A549 (cell line): ENCODE measurements around the gene TALDO1. TPM values are rescaled to one million over a fixed set of nuclear protein-coding genes. Genes with fewer than 3 reads are reported as not detected.

Source experiments
- ATAC-seq, 2 experiments: fragments of 200-7000 bp in 1 of 2; fragments of >200 bp in 1 of 2; cut with Nextera tagmentation in 1 of 2; cut with Tn5 transposase in 1 of 2; 3 replicates each; pipeline versions ENCODE4 v1.8.0 to v1.9.1; 2018 to 2020; ENCODE audit warnings: mild to moderate bottlenecking in 1 of 2, moderate library complexity in 1 of 2
- CTCF ChIA-PET: fragments of 300-600 bp; sonication (Branson Sonifier 250); formaldehyde crosslinking; extraction: SDS; loops from one replicate; lab custom pipeline; 2021; ENCODE audit warnings: antibody characterized with exemption, inconsistent platforms; lab: Yijun Ruan, JAX
- POLR2A ChIA-PET: fragments of 350-600 bp; formaldehyde crosslinking; extraction: SDS; loops from one replicate; lab custom pipeline; 2021; ENCODE audit warnings: antibody characterized with exemption, inconsistent platforms; lab: Yijun Ruan, JAX
- DNase-seq, 2 experiments: peaks; one replicate each; pipeline versions ENCODE4 v3.0.0 to v3.0.0-alpha.2; 2011 to 2016; ENCODE audit warnings: low read depth in 1 of 2, low spot score in 1 of 2
- FAIRE-seq: peaks from 2 replicates; lab custom pipeline; 2011; peaks lifted over from hg19 to GRCh38; lab: Jason Lieb, UNC
- H3K27ac ChIP-seq, 2 experiments: fragments of >200 bp; sonication (Bioruptor Twin); formaldehyde crosslinking; 3 replicates each; pipeline ENCODE4 v1.5.1; 2016 to 2017
- H3K4me1 ChIP-seq: fragments of >200 bp; sonication (Bioruptor Twin); formaldehyde crosslinking; 3 replicates; pipeline ENCODE4 v1.6.1; 2016
- H3K4me2 ChIP-seq: fragments of >200 bp; sonication (Bioruptor Twin); formaldehyde crosslinking; 3 replicates; pipeline ENCODE4 v1.6.1; 2016
- H3K4me3 ChIP-seq: fragments of >200 bp; sonication (Bioruptor Twin); formaldehyde crosslinking; 3 replicates; pipeline ENCODE4 v1.5.1; 2016
- H3K9me3 ChIP-seq: fragments of >200 bp; sonication (Bioruptor Twin); formaldehyde crosslinking; 3 replicates; pipeline ENCODE4 v1.6.1; 2016
- BHLHE40 ChIP-seq: IDR thresholded peaks from 2 replicates; pipeline ENCODE4 v1.6.1; 2012; ENCODE audit warnings: low read depth, low read length, inconsistent platforms
- CBX2 ChIP-seq: fragments of 200-600 bp; sonication (generic); IDR thresholded peaks from 2 replicates; pipeline ENCODE4 v1.6.1; 2016; ENCODE audit warnings: low read depth, mild to moderate bottlenecking, borderline replicate concordance
- CHD4 ChIP-seq: fragments of 200-600 bp; sonication (generic); IDR thresholded peaks from 2 replicates; pipeline ENCODE4 v1.6.1; 2016; ENCODE audit warnings: antibody characterized with exemption, mild to moderate bottlenecking, borderline replicate concordance
- ESRRA ChIP-seq: fragments of 150-350 bp; IDR thresholded peaks from 2 replicates; pipeline ENCODE4 v1.6.1; 2014; ENCODE audit warnings: mild to moderate bottlenecking, low read length, borderline replicate concordance
- GATA3 ChIP-seq: IDR thresholded peaks from 2 replicates; pipeline ENCODE4 v1.6.1; 2012; ENCODE audit warnings: borderline replicate concordance
- JUN ChIP-seq, 2 experiments: fragments of >200 bp; sonication (Bioruptor Twin); formaldehyde crosslinking; IDR thresholded peaks; 2 replicates in 1 of 2; 3 replicates in 1 of 2; pipeline ENCODE4 v1.6.1; 2016 to 2017
- JUNB ChIP-seq: fragments of >200 bp; sonication (Bioruptor Twin); formaldehyde crosslinking; IDR thresholded peaks from 2 replicates; pipeline ENCODE4 v1.6.1; 2016
- KDM5A ChIP-seq: fragments of 200-600 bp; sonication (generic); IDR thresholded peaks from 2 replicates; pipeline ENCODE4 v1.6.1; 2016; ENCODE audit warnings: antibody characterized with exemption, mild to moderate bottlenecking
- MYC ChIP-seq: IDR thresholded peaks from 2 replicates; pipeline ENCODE4 v1.6.1; 2012; ENCODE audit warnings: mild to moderate bottlenecking, inconsistent platforms, low read length, improper control_type of control experiment, borderline replicate concordance
- PHF8 ChIP-seq: fragments of 200-600 bp; sonication (generic); IDR thresholded peaks from 2 replicates; pipeline ENCODE4 v1.6.1; 2016; ENCODE audit warnings: low read depth, mild to moderate bottlenecking, antibody characterized with exemption, moderate library complexity, borderline replicate concordance
- RCOR1 ChIP-seq: fragments of 150-350 bp; IDR thresholded peaks from 2 replicates; pipeline ENCODE4 v1.6.1; 2014; ENCODE audit warnings: antibody characterized with exemption, low read length, low read depth
- RFX5 ChIP-seq: fragments of 450-650 bp; IDR thresholded peaks from 2 replicates; pipeline ENCODE4 v1.7.1; 2014; ENCODE audit warnings: antibody characterized with exemption, mild to moderate bottlenecking, moderate library complexity
- SMC3 ChIP-seq: fragments of >200 bp; sonication (Bioruptor Twin); formaldehyde crosslinking; IDR thresholded peaks from 3 replicates; pipeline ENCODE4 v1.6.1; 2018; ENCODE audit warnings: inconsistent platforms
- TP53 ChIP-seq: fragments of 250-450 bp; sonication (Bioruptor Pico); IDR thresholded peaks from 2 replicates; pipeline ENCODE4 v1.5.0; 2021; ENCODE audit warnings: mild to moderate bottlenecking, moderate library complexity
- ZFP36 ChIP-seq: fragments of 450-650 bp; IDR thresholded peaks from 2 replicates; pipeline ENCODE4 v1.6.1; 2014; ENCODE audit warnings: borderline replicate concordance; ENCODE audit not compliant: partially characterized antibody
- ZSCAN20 ChIP-seq: fragments of 250-450 bp; sonication (Bioruptor Pico); IDR thresholded peaks from 2 replicates; pipeline ENCODE4 v1.8.0; 2022; ENCODE audit warnings: mild to moderate bottlenecking, moderate library complexity
- WGBS: methylation state at CpG from one replicate; pipeline ENCODE4 v1.1.6; 2017; ENCODE audit errors: missing lambda C conversion rate; 5-methylcytosine and 5-hydroxymethylcytosine counted together
- polyA plus RNA-seq, 4 experiments: library from polyadenylated mRNA; depleted of rRNA in 3 of 4; stranded (reverse); fragments of >200 nt; fragmentation: RNase III in 1 of 4; extraction: RNeasy Plus Mini Kit Qiagen cat#74134 plus additional on column Dnase treatment in 1 of 4; gene quantifications; 2 replicates in 3 of 4; 3 replicates in 1 of 4; pipeline ENCODE4 v1.2.3, GENCODE V29; 2011 to 2017
- TF ChIP-seq, protein P1 (sequence below): fragments of 450-650 bp; IDR thresholded peaks from 2 replicates; pipeline ENCODE4 v1.6.1; 2014; ENCODE audit warnings: antibody characterized with exemption
- TF ChIP-seq, protein P2 (sequence below): IDR thresholded peaks from 2 replicates; pipeline ENCODE4 v1.6.1; 2012
- TF ChIP-seq, protein P3 (sequence below): IDR thresholded peaks from 2 replicates; pipeline ENCODE4 v1.6.1; 2012
- TF ChIP-seq, protein P4 (sequence below): fragments of 200-600 bp; sonication (generic); IDR thresholded peaks from 2 replicates; pipeline ENCODE4 v1.6.1; 2016; ENCODE audit warnings: antibody characterized with exemption, mild to moderate bottlenecking, moderate library complexity

Gene TALDO1
- polyA plus RNA-seq, 2 of the 4 experiments (the other 2 are of a cell fraction): 287 to 391 TPM

DNA sequence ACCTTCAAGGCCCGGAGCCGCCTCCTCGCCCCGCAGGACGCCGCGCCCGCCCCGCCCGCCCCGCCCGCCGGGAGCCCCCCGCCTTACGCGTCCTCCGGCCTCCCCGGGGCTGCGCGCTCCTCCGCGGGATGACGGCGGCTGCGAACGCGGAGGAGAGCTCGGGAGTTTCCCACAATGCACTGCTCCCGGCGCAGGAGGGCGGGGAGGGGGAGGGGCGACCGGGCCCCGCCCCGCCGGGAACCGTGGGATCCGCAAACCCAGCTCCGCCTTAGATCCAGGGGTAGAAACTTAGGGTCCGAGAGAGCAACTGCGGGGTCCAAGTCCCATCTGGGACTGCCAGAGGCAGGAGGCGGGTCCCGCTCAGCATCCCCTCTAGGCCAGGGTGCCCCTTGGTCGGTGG is 42.7 kb downstream of the TALDO1 start, which contains the start of gene CEND1:
TSS of gene CEND1 (minus strand) at position 148 of the 400 bp plus-strand sequence. CDS start 1,514 bp downstream, outside the sequence.
- FAIRE-seq (no peak), DNase-seq (peak; percentile 44 to 57)
- peak within 1 kb of the TSS; percentile 77 for H3K4me2 ChIP-seq
- H3K9me3 ChIP-seq: no peaks in the 10 kb centered on the region
- ChIA-PET CTCF (interaction anchor here (0.6 to 1.6 kb wide), 5 partner anchors 9 to 17 kb away, joined by 3 to 4 read pairs (median 4); no protein-coding TSS in a partner anchor), POLR2A (interaction anchor here (1.1 to 2.1 kb wide), 4 partner anchors 11 to 29 kb away, joined by 3 to 9 read pairs (median 4); partner anchors contain the start of gene RPLP2)
- H3K4me3 ChIP-seq: peak within 1 kb of the TSS; percentile 37
- TF ChIP-seq BHLHE40 (no peak), TP53 (no peak)
- TF ChIP-seq, all 56 proteins: peak for 0
- Histone ChIP-seq H3K4me1 (peaks cover 29% of the 10 kb centered on the region), H3K27ac (peak within 1 kb of the TSS in 1 of 2 experiments; percentile 72; a peak in 3 of 6 replicates)
- ATAC-seq: peak in 1 of 2 experiments; percentile 27; a peak in 3 of 6 replicates
- WGBS: 26% methylated on average over 11 of the region's 44 CpGs

DNA sequence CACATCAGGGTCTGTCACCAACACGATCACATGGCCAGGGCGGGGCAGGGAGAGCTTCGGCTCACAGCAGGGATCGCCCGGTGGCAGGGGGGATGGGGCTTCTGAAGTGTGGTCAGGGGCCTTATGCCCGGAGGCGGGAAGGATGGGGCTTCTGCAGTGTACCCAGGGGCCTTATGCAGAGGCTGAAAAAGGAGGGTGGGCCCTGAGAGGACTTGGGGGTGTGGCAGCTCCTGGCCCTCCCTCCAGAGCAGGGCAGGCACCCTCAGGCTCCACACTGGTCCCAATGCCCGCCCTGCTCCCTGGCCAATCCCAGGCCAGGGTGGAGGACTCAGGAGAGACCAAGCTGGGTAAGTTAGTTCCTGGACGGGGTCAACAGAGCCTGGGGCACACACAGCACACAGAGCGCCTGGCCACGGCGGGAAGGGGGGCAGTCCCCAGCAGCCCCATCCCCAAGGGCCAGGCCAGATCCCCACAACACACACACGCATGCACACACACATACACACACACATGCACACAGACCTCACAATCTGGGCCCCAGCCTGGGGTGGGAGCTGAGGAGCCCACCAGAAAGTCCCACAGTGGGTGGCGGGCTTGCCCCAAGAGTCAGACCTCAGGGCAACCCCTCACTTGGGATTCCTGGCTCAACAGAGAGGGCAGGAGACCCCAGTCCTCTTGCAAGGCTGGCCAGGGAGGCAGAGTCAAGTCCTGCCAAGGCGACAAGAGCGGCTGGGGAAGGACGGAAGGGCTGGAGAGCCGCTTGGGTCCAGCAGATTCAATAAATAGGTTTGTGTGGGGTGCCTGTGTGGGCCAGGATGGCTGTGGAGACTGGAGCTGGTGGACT is 43.7 kb downstream of the TALDO1 start:
- DNase-seq (peak in 1 of 2 experiments; percentile 74), FAIRE-seq (no peak), ATAC-seq (peak; percentile 36 to 83)
- no peak overlapping the region for H3K4me3 ChIP-seq
- peak overlapping the region in 1 of 2 experiments; percentile 72; a peak in 1 of 6 replicates for H3K27ac ChIP-seq
- H3K9me3 ChIP-seq: no peaks in the 10 kb centered on the region
- WGBS: 59% methylated on average over 18 of the region's 18 CpGs
- peaks cover 39% of the 10 kb centered on the region for H3K4me1 ChIP-seq
- CTCF ChIA-PET: interaction anchor here (0.6 to 1.6 kb wide), 3 partner anchors 8 to 16 kb away, joined by 4 read pairs; no protein-coding TSS in a partner anchor
- H3K4me2 ChIP-seq: peak overlapping the region; percentile 77
- POLR2A ChIA-PET: interaction anchor here (1.3 to 2.1 kb wide), 4 partner anchors 12 to 18 kb away, joined by 3 to 9 read pairs (median 4); partner anchors contain the start of genes GATD1 and RPLP2
- TF ChIP-seq, protein P1, sequence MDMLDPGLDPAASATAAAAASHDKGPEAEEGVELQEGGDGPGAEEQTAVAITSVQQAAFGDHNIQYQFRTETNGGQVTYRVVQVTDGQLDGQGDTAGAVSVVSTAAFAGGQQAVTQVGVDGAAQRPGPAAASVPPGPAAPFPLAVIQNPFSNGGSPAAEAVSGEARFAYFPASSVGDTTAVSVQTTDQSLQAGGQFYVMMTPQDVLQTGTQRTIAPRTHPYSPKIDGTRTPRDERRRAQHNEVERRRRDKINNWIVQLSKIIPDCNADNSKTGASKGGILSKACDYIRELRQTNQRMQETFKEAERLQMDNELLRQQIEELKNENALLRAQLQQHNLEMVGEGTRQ: 0 out of 2 replicates have a peak, but pooled peaks have one; percentile 33
- TF ChIP-seq, protein P2, sequence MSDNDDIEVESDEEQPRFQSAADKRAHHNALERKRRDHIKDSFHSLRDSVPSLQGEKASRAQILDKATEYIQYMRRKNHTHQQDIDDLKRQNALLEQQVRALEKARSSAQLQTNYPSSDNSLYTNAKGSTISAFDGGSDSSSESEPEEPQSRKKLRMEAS: no peak; the same call in 1 of the 2 replicates
- TF ChIP-seq JUN (IDR thresholded peaks at IDR 0.05): peak in 1 of 2 experiments; percentile 24; a peak in 1 of 5 replicates
- TF ChIP-seq, protein P3, sequence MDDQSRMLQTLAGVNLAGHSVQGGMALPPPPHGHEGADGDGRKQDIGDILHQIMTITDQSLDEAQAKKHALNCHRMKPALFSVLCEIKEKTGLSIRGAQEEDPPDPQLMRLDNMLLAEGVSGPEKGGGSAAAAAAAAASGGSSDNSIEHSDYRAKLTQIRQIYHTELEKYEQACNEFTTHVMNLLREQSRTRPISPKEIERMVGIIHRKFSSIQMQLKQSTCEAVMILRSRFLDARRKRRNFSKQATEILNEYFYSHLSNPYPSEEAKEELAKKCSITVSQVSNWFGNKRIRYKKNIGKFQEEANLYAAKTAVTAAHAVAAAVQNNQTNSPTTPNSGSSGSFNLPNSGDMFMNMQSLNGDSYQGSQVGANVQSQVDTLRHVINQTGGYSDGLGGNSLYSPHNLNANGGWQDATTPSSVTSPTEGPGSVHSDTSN: no peak; the same call in 1 of the 2 replicates

DNA sequence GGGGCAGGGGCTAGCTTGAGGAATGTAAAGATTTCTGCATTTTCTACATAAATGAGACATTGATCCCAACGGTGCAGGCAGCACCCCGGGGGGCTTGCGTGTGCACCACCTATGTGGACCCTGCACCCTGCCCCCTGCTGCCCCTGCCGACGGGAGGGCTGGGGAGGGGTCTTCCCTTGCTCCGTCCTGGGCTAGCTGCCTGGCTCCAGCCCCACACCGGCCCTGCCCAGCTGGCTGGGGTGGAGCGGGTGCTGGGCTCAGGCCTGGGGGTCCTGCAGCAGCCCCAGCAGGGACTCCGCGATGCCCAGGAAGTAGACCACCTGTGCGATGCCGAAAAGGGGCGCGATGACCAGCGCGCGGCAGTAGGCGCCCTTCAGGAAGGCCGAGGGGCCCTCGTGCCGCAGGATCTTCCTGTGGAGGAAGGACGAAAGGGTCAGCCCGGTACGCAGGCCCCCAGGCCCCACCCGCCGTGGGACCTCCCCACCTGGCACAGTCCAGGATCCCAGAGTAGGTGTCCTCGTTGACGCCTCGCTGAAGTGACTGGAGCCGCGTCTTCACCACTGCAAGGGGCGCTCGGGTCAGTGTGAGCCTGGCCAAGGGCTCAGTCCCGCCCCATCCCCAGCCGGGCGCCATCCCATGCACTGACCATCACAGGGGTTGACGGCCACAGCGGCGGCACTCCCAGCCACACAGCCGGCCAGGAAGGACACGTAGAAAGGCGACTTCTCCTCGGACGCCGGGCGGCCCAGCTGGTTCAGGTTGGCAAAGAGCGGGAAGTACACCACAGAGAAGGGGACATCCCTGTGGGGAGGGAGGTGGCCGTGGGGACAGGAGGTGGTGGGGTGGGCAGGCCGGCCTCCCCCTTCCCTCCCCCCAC is 44.6 kb downstream of the TALDO1 start:
- Histone ChIP-seq H3K4me1 (peaks cover 48% of the 10 kb centered on the region), H3K27ac (no peak overlapping the region), H3K9me3 (no peaks in the 10 kb centered on the region), H3K4me3 (no peak overlapping the region), H3K4me2 (no peak overlapping the region)
- TF ChIP-seq KDM5A (no peak), PHF8 (no peak), SMC3 (no peak), GATA3 (no peak), JUNB (no peak), RCOR1 (no peak), ZFP36 (no peak), ZSCAN20 (CRISPR knock-in tag) (no peak), MYC (no peak), CBX2 (no peak), RFX5 (no peak), TP53 (no peak), JUN (IDR thresholded peaks at IDR 0.05) (no peak), CHD4 (no peak), ESRRA (no peak)
- TF ChIP-seq, protein P4, sequence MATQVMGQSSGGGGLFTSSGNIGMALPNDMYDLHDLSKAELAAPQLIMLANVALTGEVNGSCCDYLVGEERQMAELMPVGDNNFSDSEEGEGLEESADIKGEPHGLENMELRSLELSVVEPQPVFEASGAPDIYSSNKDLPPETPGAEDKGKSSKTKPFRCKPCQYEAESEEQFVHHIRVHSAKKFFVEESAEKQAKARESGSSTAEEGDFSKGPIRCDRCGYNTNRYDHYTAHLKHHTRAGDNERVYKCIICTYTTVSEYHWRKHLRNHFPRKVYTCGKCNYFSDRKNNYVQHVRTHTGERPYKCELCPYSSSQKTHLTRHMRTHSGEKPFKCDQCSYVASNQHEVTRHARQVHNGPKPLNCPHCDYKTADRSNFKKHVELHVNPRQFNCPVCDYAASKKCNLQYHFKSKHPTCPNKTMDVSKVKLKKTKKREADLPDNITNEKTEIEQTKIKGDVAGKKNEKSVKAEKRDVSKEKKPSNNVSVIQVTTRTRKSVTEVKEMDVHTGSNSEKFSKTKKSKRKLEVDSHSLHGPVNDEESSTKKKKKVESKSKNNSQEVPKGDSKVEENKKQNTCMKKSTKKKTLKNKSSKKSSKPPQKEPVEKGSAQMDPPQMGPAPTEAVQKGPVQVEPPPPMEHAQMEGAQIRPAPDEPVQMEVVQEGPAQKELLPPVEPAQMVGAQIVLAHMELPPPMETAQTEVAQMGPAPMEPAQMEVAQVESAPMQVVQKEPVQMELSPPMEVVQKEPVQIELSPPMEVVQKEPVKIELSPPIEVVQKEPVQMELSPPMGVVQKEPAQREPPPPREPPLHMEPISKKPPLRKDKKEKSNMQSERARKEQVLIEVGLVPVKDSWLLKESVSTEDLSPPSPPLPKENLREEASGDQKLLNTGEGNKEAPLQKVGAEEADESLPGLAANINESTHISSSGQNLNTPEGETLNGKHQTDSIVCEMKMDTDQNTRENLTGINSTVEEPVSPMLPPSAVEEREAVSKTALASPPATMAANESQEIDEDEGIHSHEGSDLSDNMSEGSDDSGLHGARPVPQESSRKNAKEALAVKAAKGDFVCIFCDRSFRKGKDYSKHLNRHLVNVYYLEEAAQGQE: no peak
- WGBS: 93% methylated on average over 37 of the region's 49 CpGs
- DNase-seq (no peak), FAIRE-seq (no peak), ATAC-seq (no peak)
- ChIA-PET CTCF (interaction anchor here (0.6 to 1.0 kb wide), 2 partner anchors 49 to 65 kb away, joined by 3 read pairs; no protein-coding TSS in a partner anchor), POLR2A (interaction anchor here (1.3 to 2.1 kb wide), 2 partner anchors 15 to 17 kb away, joined by 3 to 9 read pairs; partner anchors contain the start of genes GATD1 and RPLP2)
